ENCODE data around the gene GH2. TPM values are rescaled to one million over a fixed set of nuclear protein-coding genes. Genes with fewer than 3 reads are reported as not detected.
"Not testable (repeated sequence)": the region's sequence is repeated elsewhere in the genome, so short reads cannot be mapped to it uniquely, and the experiment has no call there.

Gene GH2
- total RNA-seq, 1 donor from 2014 or later, result not detected

GRCh38 chr17:63847525-63848249 lies 34.1 kb downstream of the GH2 start:
- intact Hi-C loops (cut with DNase I), result no loop called here
- ATAC-seq, result no peak
- no peak for DNase-seq (ENCODE audit: low spot score)

- intact Hi-C loops (cut with DNase I), result no loop called here
- ATAC-seq (no peak), DNase-seq (ENCODE audit: low spot score) (no peak)
These were observed 36.2 kb downstream of the GH2 start for GRCh38 chr17:63845509-63845908.

DNA sequence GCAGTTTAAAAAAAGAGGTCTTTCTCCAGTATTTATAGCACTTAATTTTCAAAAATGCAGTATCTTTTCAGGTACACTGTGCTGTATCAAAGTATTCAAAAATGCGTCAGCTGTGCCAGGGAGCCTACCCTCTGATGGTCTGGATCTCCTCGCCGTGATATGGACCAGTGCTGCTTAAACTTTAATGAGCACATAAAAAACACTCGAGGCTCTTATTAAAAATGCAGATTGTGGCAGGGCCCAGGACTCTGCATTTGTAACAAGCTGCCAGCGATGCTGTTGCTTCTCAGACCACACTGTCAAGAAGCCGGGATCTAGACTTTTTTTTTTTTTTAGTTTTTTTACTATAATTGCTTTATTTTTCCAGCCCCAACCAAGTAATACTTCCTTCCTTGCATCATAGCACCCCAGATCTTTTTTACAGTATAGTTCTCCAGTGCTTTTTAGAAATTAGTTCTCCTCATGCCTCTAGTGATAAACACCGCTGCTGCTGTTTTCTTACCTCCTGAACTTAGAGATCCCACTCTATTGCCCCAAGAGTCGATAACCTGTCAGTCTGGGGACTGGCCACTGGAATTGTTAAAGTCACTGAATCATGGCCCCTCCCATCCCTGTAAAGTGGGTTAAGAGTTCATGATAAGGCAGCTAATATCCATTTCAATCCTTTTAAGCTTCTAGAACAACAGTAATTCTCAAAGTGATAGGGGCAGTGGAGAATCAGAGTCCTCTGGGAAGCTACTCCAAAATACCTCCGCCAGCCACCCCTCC lies 37.6 kb downstream of the GH2 start:
- intact Hi-C loops (cut with DNase I), result no loop called here
- no peak for DNase-seq (ENCODE audit: low spot score)
- ATAC-seq, result no peak

GRCh38 chr17:63843387-63843888 lies 38.3 kb downstream of the GH2 start:
- peak; percentile 3 for ATAC-seq
- intact Hi-C loops (cut with DNase I); DNase-seq (ENCODE audit: low spot score): not testable (repeated sequence)

GRCh38 chr17:63842540-63843386 lies 39.0 kb downstream of the GH2 start, which contains the start of gene SMARCD2:
SMARCD2 (minus strand) TSS chr17:63842685; CDS start chr17:63842674, 11 bp downstream.
- intact Hi-C loops (cut with DNase I), result no loop called here
- ATAC-seq, result peak; percentile 93
- peak; percentile 99 for DNase-seq (ENCODE audit: low spot score)

DNA sequence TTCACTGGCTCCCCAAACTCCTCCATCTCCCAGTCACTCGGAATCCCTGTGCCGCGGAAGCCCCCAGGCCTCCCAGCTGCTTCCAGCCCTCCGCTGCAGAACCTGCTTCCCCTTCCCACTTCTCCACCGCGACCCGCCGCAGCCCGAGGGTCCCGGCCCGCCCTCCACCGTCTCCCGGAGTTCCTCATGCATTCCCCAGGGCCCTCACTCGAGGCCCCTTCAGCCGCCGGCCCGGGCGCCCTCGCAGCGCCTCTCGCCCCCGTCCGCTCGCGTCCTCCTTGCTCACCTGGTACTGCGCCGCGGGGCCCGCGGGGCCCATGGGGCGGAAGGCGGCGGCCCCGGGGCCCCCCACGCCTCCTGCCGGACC lies 39.6 kb downstream of the GH2 start:
- ATAC-seq (no peak), DNase-seq (ENCODE audit: low spot score) (peak; percentile 77)
- intact Hi-C loops (cut with DNase I), result no loop called here

GRCh38 chr17:63841350-63842172 lies 40.2 kb downstream of the GH2 start:
- intact Hi-C loops (cut with DNase I), result no loop called here
- DNase-seq (ENCODE audit: low spot score) (peak; percentile 79), ATAC-seq (peak; percentile 0)

- peak; percentile 0 for ATAC-seq
- intact Hi-C loops (cut with DNase I), result no loop called here
These were observed 41.0 kb downstream of the GH2 start for GRCh38 chr17:63840591-63841349.

DNA sequence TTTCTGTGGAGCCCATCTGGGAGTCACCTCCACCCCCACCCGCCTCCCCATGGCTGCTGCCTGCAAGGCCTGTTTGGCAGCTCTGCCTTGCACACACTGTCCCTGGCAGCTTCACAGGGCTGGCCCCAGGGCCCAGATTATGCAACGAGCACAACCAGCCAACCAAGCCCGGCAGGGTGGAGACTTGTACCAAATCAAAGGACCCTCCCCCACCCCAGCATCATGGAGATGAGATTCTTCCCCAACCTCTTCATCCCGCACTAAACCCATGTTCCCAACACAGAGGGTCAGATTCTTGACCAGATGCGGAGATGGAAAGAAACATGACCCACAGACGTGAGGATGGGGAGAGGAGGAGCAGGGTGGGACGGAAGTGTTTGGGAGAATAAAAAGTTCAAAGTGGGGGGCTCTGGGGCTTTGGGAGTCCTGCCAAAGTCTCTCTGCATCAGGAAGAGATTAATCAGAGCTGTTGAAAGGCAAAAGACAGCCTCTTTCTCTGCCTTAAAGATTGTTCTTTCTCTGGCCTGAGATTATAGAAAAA lies 43.0 kb downstream of the GH2 start:
- DNase-seq (ENCODE audit: low spot score) (peak; percentile 91), ATAC-seq (peak; percentile 79)
- intact Hi-C loops (cut with DNase I), result no loop called here

More at GRCh38 chr17:63840591-63841349, 41.0 kb downstream of the GH2 start:
- DNase-seq (ENCODE audit: low spot score), result no peak

DNA sequence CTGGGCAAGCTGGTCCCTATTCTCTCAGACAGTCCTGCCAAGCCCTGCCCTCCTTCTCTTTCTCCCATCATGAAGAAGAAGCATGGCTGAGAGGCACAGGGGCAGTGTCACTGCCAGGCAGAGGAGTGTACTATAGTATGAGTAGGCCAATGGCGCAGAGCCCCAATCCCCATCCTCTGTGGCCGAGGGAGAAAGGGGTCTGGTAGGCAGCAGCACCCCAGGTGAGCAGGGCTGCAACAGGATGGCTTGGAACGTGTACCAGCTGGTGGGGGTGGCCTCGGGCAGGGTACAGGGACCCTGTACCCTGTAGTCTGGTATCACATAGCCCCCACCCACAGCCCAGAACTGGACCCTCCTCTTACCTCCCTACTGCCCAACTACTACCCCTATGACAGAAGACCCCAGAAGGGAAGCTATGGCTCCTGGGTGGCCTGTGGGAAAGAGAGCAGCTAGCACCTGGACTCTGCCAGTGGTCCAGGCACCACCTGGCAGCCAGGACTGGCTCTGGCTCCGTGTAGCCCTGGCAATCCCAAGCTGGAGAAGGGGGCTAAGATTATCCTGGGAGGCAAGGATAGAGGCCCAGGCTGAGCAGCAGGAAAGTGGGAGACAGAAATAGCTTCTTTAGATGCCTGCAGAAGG lies 43.7 kb downstream of the GH2 start:
- intact Hi-C loops (cut with DNase I), result no loop called here
- no peak for ATAC-seq
- DNase-seq (ENCODE audit: low spot score), result no peak

- ATAC-seq (no peak), DNase-seq (ENCODE audit: low spot score) (no peak)
- intact Hi-C loops (cut with DNase I), result no loop called here
These were observed 44.3 kb downstream of the GH2 start for GRCh38 chr17:63837480-63837879.

DNA sequence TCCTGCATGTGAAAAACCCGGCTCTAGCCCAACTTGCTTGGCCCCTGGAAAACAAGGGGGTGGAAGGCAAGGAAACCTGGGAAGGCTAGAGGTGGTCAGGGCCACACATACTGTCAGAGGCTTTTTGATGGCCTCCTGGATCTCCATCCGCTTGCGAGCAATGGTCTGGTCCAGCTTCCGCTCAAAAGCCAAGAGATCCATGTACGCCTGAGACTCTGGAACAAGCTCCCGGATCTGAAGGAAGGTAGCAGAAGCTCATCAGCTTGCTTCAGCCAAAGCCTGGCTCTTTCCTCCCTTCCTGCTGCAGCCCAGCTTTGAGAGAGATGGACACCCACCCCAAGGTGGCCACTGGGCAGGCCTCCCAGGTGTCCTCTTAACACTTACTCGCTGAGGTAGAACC lies 44.9 kb downstream of the GH2 start:
- ATAC-seq (no peak), DNase-seq (ENCODE audit: low spot score) (no peak)
- intact Hi-C loops (cut with DNase I), result no loop called here

DNA sequence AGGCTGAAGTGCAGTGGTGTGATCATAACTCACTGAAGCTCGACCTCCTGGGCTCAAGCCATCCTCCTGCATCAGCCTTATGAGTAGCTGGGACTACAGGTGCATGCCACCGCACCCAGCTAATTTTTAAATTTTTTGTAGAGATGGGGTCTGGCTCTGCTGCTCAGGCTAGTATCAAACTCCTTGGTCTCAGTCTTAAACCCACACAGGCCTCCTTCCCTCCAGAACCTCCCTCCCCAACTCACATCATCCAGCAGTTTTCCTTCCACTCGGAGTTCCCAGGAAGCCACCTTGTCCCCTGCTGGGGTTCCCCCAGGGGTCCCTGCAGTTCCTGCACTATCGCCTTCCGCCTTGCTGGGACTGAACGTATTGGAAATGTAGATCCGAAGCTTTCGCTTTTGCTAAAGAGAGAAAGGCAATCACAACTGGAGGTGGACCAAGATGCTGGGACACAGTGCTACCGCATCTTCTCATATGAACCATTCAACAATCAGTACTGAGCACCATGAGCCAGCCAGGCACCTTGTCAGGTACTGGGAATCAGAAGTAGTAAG lies 46.5 kb downstream of the GH2 start:
- ATAC-seq (no peak), DNase-seq (ENCODE audit: low spot score) (no peak)
- intact Hi-C loops (cut with DNase I), result no loop called here

DNA sequence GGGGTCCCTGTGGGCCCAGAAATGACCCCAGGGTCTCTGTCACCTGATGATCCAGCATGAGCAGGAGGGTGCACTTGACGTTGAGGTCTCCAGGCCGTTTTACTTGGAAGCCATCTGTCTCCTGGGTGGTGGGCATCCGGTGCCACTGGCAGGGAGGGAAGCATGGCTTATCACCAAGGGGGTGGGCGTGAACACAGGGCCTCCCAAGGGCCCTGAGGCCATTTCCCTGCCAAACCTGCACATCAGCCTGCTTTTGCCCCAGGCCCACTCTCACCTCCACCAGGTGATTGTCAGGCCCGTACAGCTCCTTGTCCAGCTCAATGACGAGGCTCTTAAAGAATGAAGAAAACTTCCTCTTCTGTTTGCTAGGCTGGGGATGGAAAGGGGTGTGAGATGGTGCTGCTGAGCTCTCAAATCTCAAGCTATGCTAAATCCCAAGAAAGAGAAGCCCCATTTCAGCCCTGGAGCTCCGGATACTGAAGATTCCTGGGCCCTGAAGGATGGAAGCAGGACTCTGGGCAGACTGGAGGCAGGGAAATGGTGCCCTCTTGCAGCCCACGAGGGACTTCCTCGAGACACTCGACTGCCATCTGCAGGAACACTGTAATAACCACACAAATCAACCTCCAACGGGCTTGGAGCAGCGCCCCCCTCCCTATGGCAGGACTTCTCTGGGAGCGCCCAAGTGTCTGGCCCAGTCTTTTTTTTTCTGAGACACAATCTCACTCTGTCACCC lies 47.1 kb downstream of the GH2 start:
- DNase-seq (ENCODE audit: low spot score) (no peak), ATAC-seq (no peak)
- intact Hi-C loops (cut with DNase I), result no loop called here

DNA sequence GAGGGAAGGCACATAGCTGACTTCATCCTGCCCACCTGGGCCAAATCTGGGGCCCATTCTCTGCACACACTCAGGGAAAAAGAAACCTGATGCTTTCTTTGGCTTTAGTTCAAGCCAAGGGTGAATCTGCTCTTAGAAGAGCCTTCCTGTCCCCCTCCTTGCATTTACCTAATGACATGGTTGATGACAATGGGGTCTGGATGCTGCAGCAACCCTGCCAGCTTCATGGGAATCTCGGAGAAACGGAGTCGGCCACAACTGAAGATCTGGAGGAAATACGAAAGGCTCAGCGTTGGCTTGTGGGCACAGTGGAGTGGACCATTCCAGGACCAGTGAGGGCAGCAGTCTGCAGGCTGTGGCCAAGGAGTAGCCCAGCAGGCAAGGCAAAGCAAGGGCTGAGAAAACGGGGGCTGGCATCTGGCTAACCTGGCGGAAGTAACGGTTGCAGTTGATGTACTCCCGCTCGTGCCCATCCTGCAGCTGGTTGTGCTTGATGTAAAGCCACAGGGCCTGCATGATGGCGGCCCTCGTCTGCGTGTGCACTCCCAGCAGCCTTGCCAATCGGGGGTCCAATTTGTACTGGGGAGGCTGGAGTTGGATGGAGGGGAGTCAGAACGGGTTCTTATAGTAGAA lies 47.9 kb downstream of the GH2 start:
- DNase-seq (ENCODE audit: low spot score) (no peak), ATAC-seq (no peak)
- intact Hi-C loops (cut with DNase I), result no loop called here
